Spleen (tissue), 11 donors: ENCODE data around the gene TUT1. TPM values are rescaled to one million over a fixed set of nuclear protein-coding genes. Genes with fewer than 3 reads are reported as not detected.
A peak's percentile ranks its signal among the peaks of the same experiment; 100 is the strongest.

Experiments
- DNase-seq: peaks from one replicate; pipeline ENCODE4 v3.0.0-alpha.2; 2020
- H3K27ac ChIP-seq, 8 donors: fragments of 200-600 bp; sonication (generic) in 7 of 8; 1 replicate in 4 of 8; 2 replicates in 4 of 8; pipeline versions ENCODE4 v1.5.0 to v1.8.0; 2016 to 2021; ENCODE audit warnings: inconsistent platforms in 4 of 8, mild to moderate bottlenecking in 4 of 8, moderate library complexity in 1 of 8
- H3K27me3 ChIP-seq, 7 donors: fragments of 200-600 bp; sonication (generic) in 6 of 7; replicated peaks in 1 of 7; 1 replicate in 4 of 7; 2 replicates in 3 of 7; pipeline versions ENCODE4 v1.5.0 to v1.8.0; 2016 to 2021; ENCODE audit warnings: inconsistent platforms in 3 of 7, mild to moderate bottlenecking in 1 of 7
- H3K36me3 ChIP-seq, 6 donors: fragments of 200-600 bp; sonication (generic) in 5 of 6; 1 replicate in 4 of 6; 2 replicates in 2 of 6; pipeline versions ENCODE4 v1.5.0 to v1.8.0; 2016 to 2021; ENCODE audit warnings: inconsistent platforms in 2 of 6
- H3K4me1 ChIP-seq, 6 donors: fragments of 200-600 bp; sonication (generic) in 5 of 6; 1 replicate in 3 of 6; 2 replicates in 3 of 6; pipeline versions ENCODE4 v1.5.0 to v1.8.0; 2016 to 2021; ENCODE audit warnings: inconsistent platforms in 3 of 6
- H3K4me3 ChIP-seq, 8 donors: fragments of 200-600 bp; sonication (generic) in 7 of 8; 1 replicate in 4 of 8; 2 replicates in 4 of 8; pipeline versions ENCODE4 v1.5.0 to v1.8.0; 2016 to 2021; ENCODE audit warnings: inconsistent platforms in 4 of 8, mild to moderate bottlenecking in 4 of 8, moderate library complexity in 2 of 8
- H3K9me3 ChIP-seq, 8 donors: fragments of 200-600 bp; sonication (generic) in 7 of 8; 1 replicate in 4 of 8; 2 replicates in 4 of 8; pipeline versions ENCODE4 v1.5.0 to v1.8.0; 2016 to 2021; ENCODE audit warnings: inconsistent platforms in 4 of 8
- POLR2A ChIP-seq, 3 donors: fragments of 450-650 bp; IDR thresholded peaks; one replicate each; pipeline ENCODE4 v1.5.1; 2017; ENCODE audit warnings: antibody characterized with exemption in 3 of 3, mild to moderate bottlenecking in 1 of 3
- POLR2AphosphoS5 ChIP-seq, 3 donors: sonication (generic); formaldehyde crosslinking; IDR thresholded peaks; one replicate each; pipeline ENCODE4 v1.5.1; 2017; ENCODE audit warnings: antibody characterized with exemption in 3 of 3
- WGBS, 5 donors: extraction: QIAGEN DNeasy Blood & Tissue Kit in 3 of 5; methylation state at CpG; one replicate each; pipeline versions ENCODE4 v1.1.5 to v1.1.7; 2013 to 2018; 5-methylcytosine and 5-hydroxymethylcytosine counted together
- intact Hi-C: fragments of 100-400 bp; cut with DNase I; formaldehyde crosslinking; loops from one replicate; pipeline ENCODE4 v1.15.0; 2023; ENCODE audit warnings: low total_unique reads
- polyA plus RNA-seq, 3 donors: library from polyadenylated mRNA; stranded (reverse); fragments of 200-250 nt; gene quantifications; one replicate each; pipeline ENCODE4 v1.2.1, GENCODE V29; 2013
- total RNA-seq, 7 donors: library from RNA; depleted of rRNA in 3 of 7; stranded (reverse); fragments of >200 nt in 3 of 7; fragmentation: NEBNext Ultra II Directional in 4 of 7; extraction: Animal tissue kit (Norgen Biotek cat#: 25700) in 4 of 7; gene quantifications; one replicate each; pipeline versions ENCODE4 v1.1.0 to v1.2.1, GENCODE V29; 2016 to 2021
- TF ChIP-seq, protein P1 (sequence below), 11 experiments: fragments of 200-600 bp in 7 of 11; fragments of 450-650 bp in 4 of 11; sonication (generic) in 4 of 11; IDR thresholded peaks in 8 of 11; conservative IDR thresholded peaks in 3 of 11; 1 replicate in 7 of 11; 2 replicates in 4 of 11; pipeline versions ENCODE4 v1.4.0 to v1.8.0; 2016 to 2021; ENCODE audit warnings: antibody characterized with exemption in 11 of 11, inconsistent platforms in 4 of 11, mild to moderate bottlenecking in 1 of 11
- donor health status: healthy with polysubstance abuse.
- donor health status: DM: no; HTN: no; CAD: no; lungs with moderate emphysema.
- donor health status: DM: no; HTN: no; CAD: no.
- donor health status: Bipolar disorder and iron deficiency.
- donor health status: healthy.
- donor health status: DM: no; HTN: no; CAD: no.
- donor health status: DM: yes; HTN: yes; CAD: no.

TUT1 gene
- total and polyA plus RNA-seq, 10 donors: 14.4 to 30.9 (median 18.5) TPM

DNA sequence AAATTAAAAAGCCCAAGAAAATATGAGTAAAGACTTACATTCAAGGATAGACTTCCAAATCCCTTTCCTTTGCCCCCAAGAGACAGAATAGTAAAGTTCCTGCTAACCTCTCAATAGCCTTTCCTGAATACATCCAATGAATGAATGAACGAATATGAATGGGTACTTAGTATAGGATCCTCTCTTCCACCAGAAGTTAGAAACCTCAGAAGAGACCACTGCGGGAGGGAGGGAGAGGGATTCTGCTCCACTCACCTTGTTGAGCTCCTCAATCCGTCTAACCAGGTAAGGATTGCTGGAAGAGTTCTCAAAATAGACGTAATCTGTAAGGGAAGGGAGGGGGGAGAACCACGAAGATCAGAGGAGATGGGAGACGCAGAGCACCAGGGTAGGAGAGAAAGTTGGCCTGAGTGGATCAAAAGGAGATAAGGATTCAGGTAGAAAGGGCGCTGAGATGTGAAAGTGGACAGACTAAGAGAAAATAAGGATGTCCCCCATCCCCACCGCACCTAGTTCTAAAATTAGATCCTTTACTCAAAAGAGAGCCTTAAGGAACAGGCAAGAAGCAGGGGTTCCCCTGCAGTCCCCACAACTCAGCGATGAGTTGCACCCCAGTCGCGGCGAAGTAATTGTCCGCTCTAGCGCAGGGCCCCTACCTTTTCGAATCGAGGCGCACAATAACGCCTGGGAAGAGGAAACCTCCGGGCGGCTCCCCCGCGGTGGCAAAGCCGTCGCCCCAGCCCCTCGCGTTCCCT, 9.2 kb upstream of the TUT1 start:
- peaks cover 0 to 69% (median 43%) of the 10 kb centered on the region in 6 donors for H3K36me3 ChIP-seq
- peaks cover 19 to 76% (median 48%) of the 10 kb centered on the region in 6 donors for H3K4me1 ChIP-seq
- H3K27me3 ChIP-seq: no peaks in the 10 kb centered on the region
- peak overlapping the region; percentile 90 to 98 (median 92) for H3K4me3 ChIP-seq
- TF ChIP-seq POLR2A (IDR thresholded peaks at IDR 0.05) (no peak), POLR2AphosphoS5 (IDR thresholded peaks at IDR 0.05) (no peak)
- TF ChIP-seq, protein P1, sequence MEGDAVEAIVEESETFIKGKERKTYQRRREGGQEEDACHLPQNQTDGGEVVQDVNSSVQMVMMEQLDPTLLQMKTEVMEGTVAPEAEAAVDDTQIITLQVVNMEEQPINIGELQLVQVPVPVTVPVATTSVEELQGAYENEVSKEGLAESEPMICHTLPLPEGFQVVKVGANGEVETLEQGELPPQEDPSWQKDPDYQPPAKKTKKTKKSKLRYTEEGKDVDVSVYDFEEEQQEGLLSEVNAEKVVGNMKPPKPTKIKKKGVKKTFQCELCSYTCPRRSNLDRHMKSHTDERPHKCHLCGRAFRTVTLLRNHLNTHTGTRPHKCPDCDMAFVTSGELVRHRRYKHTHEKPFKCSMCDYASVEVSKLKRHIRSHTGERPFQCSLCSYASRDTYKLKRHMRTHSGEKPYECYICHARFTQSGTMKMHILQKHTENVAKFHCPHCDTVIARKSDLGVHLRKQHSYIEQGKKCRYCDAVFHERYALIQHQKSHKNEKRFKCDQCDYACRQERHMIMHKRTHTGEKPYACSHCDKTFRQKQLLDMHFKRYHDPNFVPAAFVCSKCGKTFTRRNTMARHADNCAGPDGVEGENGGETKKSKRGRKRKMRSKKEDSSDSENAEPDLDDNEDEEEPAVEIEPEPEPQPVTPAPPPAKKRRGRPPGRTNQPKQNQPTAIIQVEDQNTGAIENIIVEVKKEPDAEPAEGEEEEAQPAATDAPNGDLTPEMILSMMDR (IDR thresholded peaks at IDR 0.05 in 8 of 11, conservative IDR thresholded peaks at IDR 0.05 in 3 of 11): no peak
- peak overlapping the region; percentile 92 to 99 (median 98) for H3K27ac ChIP-seq
- WGBS, 5 donors: 0 to 1% (median 1%) methylated on average over 16 to 26 of the region's 26 CpGs
- no peak for DNase-seq
- no peaks in the 10 kb centered on the region for H3K9me3 ChIP-seq
- intact Hi-C loops: no loop called here

DNA sequence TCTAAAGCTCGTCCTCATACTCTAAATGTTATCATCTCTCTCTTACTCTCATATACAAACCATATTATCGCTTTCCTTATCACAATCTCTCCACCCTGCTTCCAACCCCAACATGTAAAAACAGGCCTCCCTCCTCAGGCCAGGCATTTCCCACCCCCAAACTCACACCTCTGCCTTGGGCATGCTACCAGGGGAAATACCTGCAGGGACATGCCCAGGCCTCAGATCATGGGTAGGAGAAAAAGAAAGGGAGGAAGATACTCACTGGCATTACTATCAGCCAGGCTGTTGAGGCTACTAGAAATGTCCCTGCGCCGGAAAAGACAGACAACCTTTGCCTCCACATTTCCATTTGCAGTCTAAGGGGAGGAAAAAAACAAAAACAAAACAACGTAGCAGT, 8.6 kb upstream of the TUT1 start:
- TF ChIP-seq, protein P1 (IDR thresholded peaks at IDR 0.05 in 8 of 11, conservative IDR thresholded peaks at IDR 0.05 in 3 of 11): no peak
- TF ChIP-seq POLR2AphosphoS5 (IDR thresholded peaks at IDR 0.05): no peak
- TF ChIP-seq POLR2A (IDR thresholded peaks at IDR 0.05): no peak
- Histone ChIP-seq H3K27ac (peak overlapping the region; percentile 92 to 99 (median 98)), H3K36me3 (peaks cover 0 to 69% (median 43%) of the 10 kb centered on the region in 6 donors), H3K4me1 (peaks cover 19 to 73% (median 48%) of the 10 kb centered on the region in 6 donors), H3K4me3 (peak overlapping the region; percentile 90 to 98 (median 92)), H3K27me3 (no peaks in the 10 kb centered on the region), H3K9me3 (no peaks in the 10 kb centered on the region)
- DNase-seq: no peak
- intact Hi-C loops: loop anchor here (10.0 kb wide), 1 partner anchor 75 kb away; the partner anchor contains the start of genes LBHD1, UBXN1 and UQCC3
- WGBS, 5 donors: 33 to 61% (median 46%) methylated on average over 5 of the region's 5 CpGs

DNA sequence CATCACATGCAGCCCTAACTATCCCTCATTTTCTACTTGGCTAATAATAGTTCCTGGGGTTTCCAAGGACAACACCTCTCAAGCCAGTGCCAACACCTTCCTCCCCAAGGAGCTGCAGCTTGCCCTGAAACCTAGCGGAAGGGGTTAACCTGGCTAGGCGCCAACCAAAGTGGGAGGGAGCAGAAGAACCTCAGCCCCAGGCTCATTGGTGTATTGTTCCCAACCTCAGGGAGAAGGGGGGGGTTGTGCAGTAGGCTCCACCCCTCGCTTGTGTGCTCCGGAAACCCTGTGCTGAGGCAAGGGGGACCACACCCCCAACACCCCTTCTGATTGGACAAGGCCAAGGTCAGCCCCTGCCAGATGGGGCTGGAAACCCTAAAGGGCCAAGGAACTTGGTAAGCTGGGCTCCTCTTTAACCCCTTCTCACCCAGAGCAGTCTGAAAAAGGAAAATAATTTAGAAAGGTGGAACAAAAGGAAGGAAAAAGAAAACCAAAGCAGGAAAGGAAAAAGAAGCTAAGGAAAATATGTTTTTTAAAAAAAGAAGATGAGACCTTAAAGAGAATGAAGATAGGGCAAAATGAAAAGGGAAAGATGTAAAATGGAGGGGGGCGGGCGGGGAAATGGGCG, 7.9 kb upstream of the TUT1 start:
- intact Hi-C loops: loop anchor here (10.0 kb wide), 1 partner anchor 76 kb away; the partner anchor contains the start of genes LBHD1, UBXN1 and UQCC3
- Histone ChIP-seq H3K27me3 (no peaks in the 10 kb centered on the region), H3K4me3 (peak overlapping the region in 7 of 8 donors; percentile 91 to 98 (median 93)), H3K4me1 (peaks cover 19 to 74% (median 48%) of the 10 kb centered on the region in 6 donors), H3K9me3 (no peaks in the 10 kb centered on the region), H3K36me3 (peaks cover 0 to 69% (median 46%) of the 10 kb centered on the region in 6 donors), H3K27ac (peak overlapping the region; percentile 92 to 99 (median 98))
- peak; percentile 96 for DNase-seq
- 24 to 33% (median 29%) methylated on average over 7 of the region's 7 CpGs for WGBS, 5 donors
- TF ChIP-seq, protein P1 (IDR thresholded peaks at IDR 0.05 in 8 of 11, conservative IDR thresholded peaks at IDR 0.05 in 3 of 11): no peak
- TF ChIP-seq POLR2A (IDR thresholded peaks at IDR 0.05): no peak
- TF ChIP-seq POLR2AphosphoS5 (IDR thresholded peaks at IDR 0.05): peak; percentile 67 to 90 (median 84)
